ENCODE results near the gene CNTNAP2. TPM values are rescaled to one million over a fixed set of nuclear protein-coding genes. Genes with fewer than 3 reads are reported as not detected.

Gene CNTNAP2
- total and polyA plus RNA-seq, 12 donors, result 0.07 to 0.77 (median 0.24) TPM

DNA sequence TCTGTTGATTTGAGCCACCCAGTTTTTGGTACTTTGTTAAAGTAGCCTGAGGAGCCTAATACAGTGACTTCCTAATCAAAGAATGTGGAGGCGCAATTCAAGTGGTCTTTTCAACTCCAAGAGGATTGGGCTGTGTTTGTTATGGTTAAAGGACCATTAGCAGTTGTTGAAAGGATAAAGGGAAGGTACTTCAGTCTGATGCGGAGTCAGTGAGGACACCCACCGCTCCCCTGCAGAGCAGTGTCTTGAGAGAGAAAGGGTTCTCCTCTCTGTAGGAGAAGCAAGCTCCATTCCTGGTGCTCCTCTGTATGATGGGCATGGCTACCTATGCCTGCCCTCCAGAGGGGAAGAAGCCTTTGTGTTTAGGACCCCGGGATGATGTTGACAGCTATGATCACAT is 1883.4 kb downstream of the CNTNAP2 start:
- WGBS, 2 donors, result 69 to 74% methylated on average over 4 of the region's 4 CpGs
- no peaks in the 10 kb centered on the region for H3K36me3 ChIP-seq

DNA sequence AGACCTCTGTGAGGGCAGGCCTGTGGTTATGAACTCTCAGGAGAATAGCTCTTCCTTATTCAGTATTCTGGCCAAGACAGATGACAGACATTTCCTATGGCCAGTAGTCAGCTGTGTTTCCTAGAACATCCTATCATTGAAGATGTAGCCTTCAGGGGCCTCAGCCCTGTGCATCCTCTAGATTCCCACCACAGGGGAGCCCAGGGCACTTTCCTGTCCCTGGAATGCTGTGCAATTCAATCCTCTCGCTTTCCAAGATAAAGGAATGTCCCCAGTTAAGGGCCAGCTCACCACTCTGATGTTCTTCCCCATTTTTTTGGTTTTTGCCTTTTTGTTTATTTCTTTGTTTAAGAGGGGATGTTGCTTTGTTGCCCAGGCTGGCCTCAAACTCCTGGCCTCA is 1895.2 kb downstream of the CNTNAP2 start:
- TF ChIP-seq, protein P1, sequence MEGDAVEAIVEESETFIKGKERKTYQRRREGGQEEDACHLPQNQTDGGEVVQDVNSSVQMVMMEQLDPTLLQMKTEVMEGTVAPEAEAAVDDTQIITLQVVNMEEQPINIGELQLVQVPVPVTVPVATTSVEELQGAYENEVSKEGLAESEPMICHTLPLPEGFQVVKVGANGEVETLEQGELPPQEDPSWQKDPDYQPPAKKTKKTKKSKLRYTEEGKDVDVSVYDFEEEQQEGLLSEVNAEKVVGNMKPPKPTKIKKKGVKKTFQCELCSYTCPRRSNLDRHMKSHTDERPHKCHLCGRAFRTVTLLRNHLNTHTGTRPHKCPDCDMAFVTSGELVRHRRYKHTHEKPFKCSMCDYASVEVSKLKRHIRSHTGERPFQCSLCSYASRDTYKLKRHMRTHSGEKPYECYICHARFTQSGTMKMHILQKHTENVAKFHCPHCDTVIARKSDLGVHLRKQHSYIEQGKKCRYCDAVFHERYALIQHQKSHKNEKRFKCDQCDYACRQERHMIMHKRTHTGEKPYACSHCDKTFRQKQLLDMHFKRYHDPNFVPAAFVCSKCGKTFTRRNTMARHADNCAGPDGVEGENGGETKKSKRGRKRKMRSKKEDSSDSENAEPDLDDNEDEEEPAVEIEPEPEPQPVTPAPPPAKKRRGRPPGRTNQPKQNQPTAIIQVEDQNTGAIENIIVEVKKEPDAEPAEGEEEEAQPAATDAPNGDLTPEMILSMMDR (IDR thresholded peaks at IDR 0.05), result no peak
- Histone ChIP-seq H3K9me3 (no peaks in the 10 kb centered on the region), H3K36me3 (no peaks in the 10 kb centered on the region), H3K27me3 (peaks cover 0 to 7% (median 0%) of the 10 kb centered on the region in 7 donors), H3K4me1 (no peaks in the 10 kb centered on the region), H3K4me3 (no peak overlapping the region), H3K27ac (no peak overlapping the region)
- DNase-seq (no peak), ATAC-seq (no peak)
- intact Hi-C loops (cut with DNase I), result no loop called here
- WGBS, 2 donors, result 71 to 78% methylated on average over 1 of the region's 1 CpG

More for the DNA sequence above, 1883.4 kb downstream of the CNTNAP2 start:
- no peaks in the 10 kb centered on the region for H3K9me3 ChIP-seq
- intact Hi-C loops (cut with DNase I), result no loop called here
- no peak overlapping the region for H3K4me3 ChIP-seq
- H3K27ac ChIP-seq, result no peak overlapping the region
- no peaks in the 10 kb centered on the region for H3K27me3 ChIP-seq
- no peaks in the 10 kb centered on the region for H3K4me1 ChIP-seq
- ATAC-seq, result no peak
- TF ChIP-seq, protein P1 (IDR thresholded peaks at IDR 0.05), result no peak
- DNase-seq, result no peak

DNA sequence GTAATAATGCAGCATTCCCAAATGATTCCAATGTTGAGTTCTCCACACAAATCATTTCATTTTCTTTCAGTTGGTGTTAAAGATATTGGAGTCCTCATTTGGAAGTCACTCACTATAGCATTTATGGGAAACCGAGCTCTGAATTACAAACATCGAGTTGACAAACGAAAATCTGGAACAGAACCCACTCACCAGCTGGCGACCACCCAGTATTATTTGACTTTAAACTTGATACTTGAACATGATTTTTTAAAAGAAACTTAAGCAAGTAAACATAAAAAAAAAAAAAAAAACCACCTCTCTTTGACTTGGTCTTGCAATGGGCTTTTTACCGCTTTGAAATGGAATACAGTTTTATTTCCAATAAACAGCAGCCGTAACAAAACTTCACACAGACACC is 1897.4 kb downstream of the CNTNAP2 start:
- DNase-seq, result no peak
- ATAC-seq, result no peak
- no peaks in the 10 kb centered on the region for H3K36me3 ChIP-seq
- TF ChIP-seq, protein P1 (IDR thresholded peaks at IDR 0.05), result no peak
- H3K9me3 ChIP-seq, result no peaks in the 10 kb centered on the region
- H3K27ac ChIP-seq, result no peak overlapping the region
- intact Hi-C loops (cut with DNase I), result no loop called here
- 75 to 88% methylated on average over 6 of the region's 6 CpGs for WGBS, 2 donors
- H3K27me3 ChIP-seq, result peaks cover 0 to 7% (median 0%) of the 10 kb centered on the region in 7 donors
- no peaks in the 10 kb centered on the region for H3K4me1 ChIP-seq
- H3K4me3 ChIP-seq, result no peak overlapping the region

DNA sequence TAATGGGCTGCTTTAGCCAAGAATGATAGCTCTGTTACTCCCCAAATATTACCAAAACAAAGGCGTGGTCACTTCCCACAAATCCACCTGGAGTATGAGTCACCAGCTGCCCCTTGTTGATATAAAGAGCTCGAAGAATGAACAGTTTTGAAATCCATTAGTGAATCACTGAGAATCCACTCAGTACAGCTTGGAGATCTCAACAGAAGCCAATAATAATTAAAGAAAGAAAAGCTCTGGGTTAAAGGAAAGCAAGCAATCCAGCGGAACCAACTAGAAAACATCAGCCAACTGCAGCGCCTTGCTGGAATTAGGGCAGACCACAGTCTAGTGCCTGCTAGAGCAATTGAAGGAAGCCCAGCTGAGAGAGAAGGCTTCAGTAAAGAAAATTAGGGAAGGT is 1897.9 kb downstream of the CNTNAP2 start:
- H3K4me3 ChIP-seq, result no peak overlapping the region
- H3K4me1 ChIP-seq, result no peaks in the 10 kb centered on the region
- H3K27me3 ChIP-seq, result peaks cover 0 to 7% (median 0%) of the 10 kb centered on the region in 7 donors
- no peak overlapping the region for H3K27ac ChIP-seq
- TF ChIP-seq, protein P1 (IDR thresholded peaks at IDR 0.05), result no peak
- DNase-seq, result no peak
- 69 to 91% methylated on average over 4 of the region's 4 CpGs for WGBS, 2 donors
- H3K36me3 ChIP-seq, result no peaks in the 10 kb centered on the region
- H3K9me3 ChIP-seq, result no peaks in the 10 kb centered on the region
- intact Hi-C loops (cut with DNase I), result no loop called here
- ATAC-seq, result no peak

All from heart right ventricle (tissue), 16 donors.